Calu3 (cell line): ENCODE data around the gene TMEM62. TPM values are rescaled to one million over a fixed set of nuclear protein-coding genes. Genes with fewer than 3 reads are reported as not detected.
"Not testable (repeated sequence)": the region's sequence is repeated elsewhere in the genome, so short reads cannot be mapped to it uniquely, and the experiment has no call there.

ENCODE experiments used
- BruUV-seq: library from RNA; stranded (reverse); fragments of 400-500 nt; replicated peaks from 2 replicates; lab custom pipeline; 2021; lab: Mats Ljungman, UMichigan
- CTCF ChIA-PET: fragments of 300-600 bp; sonication (Branson Sonifier 250); formaldehyde crosslinking; loops from one replicate; lab custom pipeline; 2022; ENCODE audit warnings: antibody characterized with exemption; lab: Charles Lee
- DNase-seq: peaks from one replicate; pipeline ENCODE4 v3.0.0; 2022
- H3K27ac Mint-ChIP-seq: one replicate; pipeline ENCODE4 v1.8.0; 2022; ENCODE audit warnings: mixed read lengths; ENCODE audit not compliant: unreplicated experiment
- H3K27me3 Mint-ChIP-seq: one replicate; pipeline ENCODE4 v1.8.0; 2022; ENCODE audit warnings: mixed read lengths; ENCODE audit not compliant: unreplicated experiment
- H3K36me3 Mint-ChIP-seq: one replicate; pipeline ENCODE4 v1.8.0; 2022; ENCODE audit warnings: mild to moderate bottlenecking, moderate library complexity, mixed read lengths; ENCODE audit not compliant: insufficient read depth, unreplicated experiment
- H3K4me1 Mint-ChIP-seq: one replicate; pipeline ENCODE4 v1.8.0; 2022; ENCODE audit warnings: mild to moderate bottlenecking, low read depth, mixed read lengths; ENCODE audit not compliant: unreplicated experiment
- H3K4me3 Mint-ChIP-seq: one replicate; pipeline ENCODE4 v1.8.0; 2022; ENCODE audit warnings: mild to moderate bottlenecking, low read depth, moderate library complexity, mixed read lengths; ENCODE audit not compliant: unreplicated experiment
- H3K9me3 Mint-ChIP-seq: one replicate; pipeline ENCODE4 v1.8.0; 2022; ENCODE audit warnings: low read depth, mixed read lengths; ENCODE audit not compliant: unreplicated experiment
- CTCF ChIP-seq: fragments of 200-600 bp; IDR thresholded peaks from one replicate; pipeline ENCODE4 v1.8.0; 2022; ENCODE audit warnings: antibody characterized with exemption; ENCODE audit not compliant: unreplicated experiment
- intact Hi-C: fragments of 100-400 bp; cut with micrococcal nuclease; formaldehyde crosslinking; loops from one replicate; pipeline ENCODE4 v1.10.0; 2022; ENCODE audit not compliant: unreplicated experiment
- total RNA-seq: library from RNA; stranded (reverse); gene quantifications from 2 replicates; pipeline ENCODE4 v1.2.3, GENCODE V29; 2022

The TMEM62 gene
- total RNA-seq, 1 experiment from 2014 or later = 25.4 TPM

GRCh38 chr15:43165801-43166325 is 32.5 kb downstream of the TMEM62 start:
- H3K36me3 Mint-ChIP-seq = peaks cover 4% of the 10 kb centered on the region
- no peaks in the 10 kb centered on the region for H3K9me3 Mint-ChIP-seq
- no peak overlapping the region for H3K4me3 Mint-ChIP-seq
- no TSS peak for BruUV-seq
- intact Hi-C loops = no loop called here
- H3K27ac Mint-ChIP-seq = no peak overlapping the region
- H3K4me1 Mint-ChIP-seq = no peaks in the 10 kb centered on the region
- TF ChIP-seq CTCF = no peak
- DNase-seq = no peak
- H3K27me3 Mint-ChIP-seq = no peaks in the 10 kb centered on the region
- CTCF ChIA-PET = no interaction called here

DNA sequence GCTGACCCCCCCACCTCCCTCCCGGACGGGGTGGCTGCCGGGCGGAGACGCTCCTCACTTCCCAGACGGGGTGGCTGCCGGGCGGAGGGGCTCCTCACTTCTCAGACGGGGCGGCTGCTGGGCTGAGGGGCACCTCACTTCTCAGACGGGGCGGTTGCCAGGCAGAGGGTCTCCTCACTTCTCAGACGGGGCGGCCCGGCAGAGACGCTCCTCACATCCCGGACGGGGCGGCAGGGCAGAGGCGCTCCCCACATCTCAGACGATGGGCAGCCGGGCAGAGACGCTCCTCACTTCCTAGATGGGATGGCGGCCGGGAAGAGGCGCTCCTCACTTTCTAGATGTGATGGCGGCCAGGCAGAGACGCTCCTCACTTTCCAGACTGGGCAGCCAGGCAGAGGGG is 33.9 kb downstream of the TMEM62 start:
- H3K4me3 Mint-ChIP-seq, H3K27me3 Mint-ChIP-seq, H3K4me1 Mint-ChIP-seq, CTCF ChIA-PET, DNase-seq, H3K27ac Mint-ChIP-seq, BruUV-seq, intact Hi-C loops, H3K36me3 Mint-ChIP-seq, H3K9me3 Mint-ChIP-seq: not testable (repeated sequence)

- Mint-ChIP-seq H3K9me3 (no peaks in the 10 kb centered on the region), H3K27ac (no peak overlapping the region), H3K27me3 (no peaks in the 10 kb centered on the region), H3K36me3 (peaks cover 4% of the 10 kb centered on the region), H3K4me1 (no peaks in the 10 kb centered on the region), H3K4me3 (no peak overlapping the region)
- TF ChIP-seq CTCF = no peak
- CTCF ChIA-PET = no interaction called here
- BruUV-seq = no TSS peak
- DNase-seq = no peak
- intact Hi-C loops = no loop called here
These were observed 35.1 kb downstream of the TMEM62 start for GRCh38 chr15:43168192-43169107.

DNA sequence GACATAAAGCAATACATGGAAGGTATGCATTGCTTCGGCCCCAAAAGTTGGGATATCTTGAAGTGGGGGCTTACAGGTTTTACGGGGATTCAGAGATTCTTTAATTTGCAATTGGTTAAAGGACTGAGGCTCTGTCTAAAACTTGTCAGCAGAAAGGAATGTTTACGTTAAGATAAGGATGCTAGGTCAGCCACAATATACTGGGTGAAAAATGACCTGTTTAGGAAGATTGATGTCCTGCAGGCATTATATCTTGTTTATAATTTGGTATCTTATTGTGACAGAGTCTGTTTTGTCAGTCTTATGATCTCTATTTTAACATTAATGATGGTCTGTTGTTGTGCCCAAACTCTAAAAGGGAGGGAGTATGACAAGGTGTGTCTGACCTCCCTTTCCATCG is 36.5 kb downstream of the TMEM62 start:
- CTCF ChIA-PET = no interaction called here
- no peak overlapping the region for H3K4me3 Mint-ChIP-seq
- no peak for TF ChIP-seq CTCF
- no peaks in the 10 kb centered on the region for H3K9me3 Mint-ChIP-seq
- no peaks in the 10 kb centered on the region for H3K4me1 Mint-ChIP-seq
- no peaks in the 10 kb centered on the region for H3K27me3 Mint-ChIP-seq
- intact Hi-C loops = no loop called here
- no peak for DNase-seq
- peaks cover 4% of the 10 kb centered on the region for H3K36me3 Mint-ChIP-seq
- BruUV-seq = no TSS peak
- H3K27ac Mint-ChIP-seq = no peak overlapping the region

GRCh38 chr15:43175656-43176309 is 42.4 kb downstream of the TMEM62 start:
- CTCF ChIA-PET, intact Hi-C loops, H3K4me3 Mint-ChIP-seq, H3K9me3 Mint-ChIP-seq, H3K36me3 Mint-ChIP-seq, DNase-seq, H3K27me3 Mint-ChIP-seq, BruUV-seq, H3K27ac Mint-ChIP-seq, H3K4me1 Mint-ChIP-seq: not testable (repeated sequence)

GRCh38 chr15:43177147-43177546 is 43.8 kb downstream of the TMEM62 start:
- H3K36me3 Mint-ChIP-seq, H3K27me3 Mint-ChIP-seq, H3K4me1 Mint-ChIP-seq, H3K27ac Mint-ChIP-seq, DNase-seq, CTCF ChIA-PET, H3K9me3 Mint-ChIP-seq, H3K4me3 Mint-ChIP-seq, BruUV-seq, intact Hi-C loops: not testable (repeated sequence)
